Right renal pelvis (tissue), 4 donors: ENCODE results near the gene ZNF787. TPM values are rescaled to one million over a fixed set of nuclear protein-coding genes. Genes with fewer than 3 reads are reported as not detected.

Experiments used
- DNase-seq, 4 donors: peaks; one replicate each; pipeline ENCODE4 v3.0.0-alpha.2; 2013; ENCODE audit warnings: low read depth in 4 of 4, low spot score in 3 of 4, missing footprints in 1 of 4
- polyA plus RNA-seq, 4 donors: library from polyadenylated mRNA; unstranded; fragments of 120-200 nt; gene quantifications; one replicate each; pipeline ENCODE4 v1.2.1, GENCODE V29; 2013; ENCODE audit not compliant: insufficient read length in 4 of 4

Gene ZNF787
- polyA plus RNA-seq, 4 donors = 14.0 to 26.2 (median 15.3) TPM

- no peak for DNase-seq
These were observed 29.1 kb downstream of the ZNF787 start for GRCh38 chr19:56091751-56092546.

GRCh38 chr19:56091066-56091490, 30.0 kb downstream of the ZNF787 start:
- no peak for DNase-seq

DNA sequence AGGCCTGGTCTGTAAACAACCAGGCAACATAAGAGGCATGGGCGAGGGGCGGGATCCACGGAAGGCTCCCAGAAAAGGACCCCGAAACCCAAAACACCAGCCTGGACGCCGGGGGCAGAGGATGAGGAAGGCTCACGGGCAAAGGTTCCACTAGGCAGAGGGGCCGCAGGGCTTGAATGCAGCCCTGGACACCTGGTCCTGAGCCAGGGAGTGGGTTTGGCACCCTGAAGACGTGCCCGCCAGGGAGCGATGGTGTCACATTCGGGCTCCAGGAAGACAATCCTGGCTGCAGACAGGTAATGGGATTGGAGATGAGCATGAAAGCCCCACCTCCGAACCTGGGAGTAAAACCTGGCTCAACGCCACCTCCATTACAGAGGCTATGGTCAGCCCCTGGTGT, 31.8 kb downstream of the ZNF787 start:
- no peak for DNase-seq

DNA sequence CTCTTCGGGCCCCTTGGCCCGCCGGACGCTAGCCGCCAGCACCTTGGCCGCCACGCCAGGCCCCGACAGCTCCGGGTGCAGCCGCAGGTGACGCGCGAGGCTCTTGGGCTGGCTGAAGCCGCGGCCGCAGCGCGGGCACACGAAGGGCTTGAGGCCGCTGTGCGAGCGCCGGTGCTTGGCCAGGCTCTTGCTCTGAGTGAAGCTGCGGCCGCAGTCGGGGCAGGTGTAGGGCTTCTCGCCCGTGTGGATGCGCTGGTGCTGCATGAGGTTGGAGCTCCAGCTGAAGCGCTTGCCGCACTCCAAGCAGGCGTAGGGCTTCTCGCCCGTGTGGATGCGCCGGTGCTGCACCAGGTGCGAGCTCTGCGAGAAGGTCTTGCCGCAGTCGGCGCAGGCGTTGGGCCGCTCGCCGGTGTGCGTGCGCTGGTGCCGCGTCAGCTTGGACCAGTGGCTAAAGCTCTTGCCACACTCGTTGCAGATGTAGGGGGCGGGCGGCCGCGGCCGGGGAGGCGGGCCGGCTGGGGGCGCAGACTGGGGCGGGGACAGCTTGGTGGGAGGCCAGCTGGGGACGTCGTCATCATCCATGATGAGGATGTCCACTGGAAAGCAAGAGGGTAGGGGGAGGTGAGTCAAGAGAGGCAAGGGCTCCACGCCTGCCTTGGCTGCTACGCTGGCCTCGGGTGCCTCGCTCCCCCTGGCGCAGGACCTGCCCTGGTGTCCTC, 32.4 kb downstream of the ZNF787 start:
- DNase-seq = no peak

DNA sequence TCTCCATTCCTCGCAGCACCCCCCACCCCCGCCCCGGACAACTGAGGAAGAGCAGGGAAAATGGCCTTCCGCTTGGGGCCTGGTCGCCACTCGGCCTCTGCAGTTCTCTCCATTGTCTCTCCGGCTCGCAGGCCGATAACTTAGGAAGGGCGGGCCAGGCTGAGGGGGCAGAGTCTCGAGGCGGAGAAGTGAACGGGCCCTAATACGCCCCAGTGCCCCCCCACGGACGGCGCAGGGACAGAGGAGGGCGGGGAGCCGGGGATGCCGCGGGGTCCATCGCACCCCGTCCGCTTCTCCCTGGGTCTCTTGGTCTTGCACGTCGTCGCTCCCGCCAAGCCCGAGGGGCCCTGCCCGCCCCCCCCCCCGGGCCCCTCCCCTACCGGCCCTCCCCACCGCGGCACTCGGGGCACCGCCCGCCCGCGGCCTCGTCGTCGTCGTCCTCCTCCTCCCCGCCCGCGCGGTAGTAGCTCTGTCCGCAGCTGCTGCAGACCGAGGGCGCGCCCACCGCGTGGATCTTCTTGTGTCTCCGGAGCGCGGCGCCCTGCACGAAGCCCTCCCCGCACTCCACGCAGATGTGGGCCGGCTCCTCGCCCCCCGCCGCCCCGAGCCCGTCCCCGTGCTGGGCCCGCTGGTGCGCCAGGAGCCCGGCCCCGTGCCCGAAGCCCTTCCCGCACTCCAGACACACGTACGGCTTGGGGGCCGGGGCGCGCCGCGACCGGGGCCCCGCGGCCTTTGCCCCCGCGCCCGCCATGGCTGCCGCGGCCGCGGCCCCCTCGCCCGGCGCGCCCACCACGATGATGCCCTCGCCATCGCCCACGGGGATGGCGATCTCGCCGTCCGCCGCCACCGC, 33.2 kb downstream of the ZNF787 start:
- no peak for DNase-seq

DNA sequence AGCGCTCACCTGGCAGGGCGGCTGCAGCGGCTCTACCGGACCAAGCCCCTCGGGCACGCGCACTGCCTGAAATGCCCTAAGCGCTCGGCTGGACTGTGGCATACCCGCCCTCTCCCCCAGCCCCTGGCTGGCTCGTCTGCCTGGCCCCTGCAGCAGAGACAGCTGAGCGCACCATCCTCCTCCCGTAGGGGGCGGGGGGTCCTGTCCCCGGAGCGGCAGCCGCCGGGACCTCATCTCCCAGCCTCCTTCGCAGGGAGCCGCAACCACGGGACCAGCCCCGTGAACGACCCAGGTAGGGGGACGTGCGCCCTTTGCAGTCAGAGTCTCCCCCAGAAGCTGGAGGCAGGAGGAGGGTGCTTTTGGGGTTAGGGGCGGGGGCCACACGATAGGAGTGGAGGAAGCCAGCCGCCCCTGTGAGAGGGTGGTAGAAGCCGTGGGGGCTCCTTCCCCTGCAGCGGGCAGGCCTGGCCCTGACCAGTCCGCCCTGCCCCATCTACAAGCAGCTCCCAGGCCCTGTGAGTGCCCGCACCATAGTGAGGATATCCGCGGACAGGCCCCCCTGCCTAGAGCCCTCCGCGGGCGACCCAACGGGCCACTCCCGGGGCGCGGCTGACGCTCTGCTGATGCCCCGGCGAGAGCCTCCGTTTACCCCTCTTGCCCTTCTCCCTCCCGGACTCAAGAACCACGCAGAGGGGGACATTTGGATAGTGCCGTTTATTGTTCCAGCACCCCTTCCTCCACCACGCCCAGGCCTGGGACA, 34.2 kb downstream of the ZNF787 start:
- no peak for DNase-seq

GRCh38 chr19:56085571-56086275, 35.4 kb downstream of the ZNF787 start:
- DNase-seq = no peak

DNA sequence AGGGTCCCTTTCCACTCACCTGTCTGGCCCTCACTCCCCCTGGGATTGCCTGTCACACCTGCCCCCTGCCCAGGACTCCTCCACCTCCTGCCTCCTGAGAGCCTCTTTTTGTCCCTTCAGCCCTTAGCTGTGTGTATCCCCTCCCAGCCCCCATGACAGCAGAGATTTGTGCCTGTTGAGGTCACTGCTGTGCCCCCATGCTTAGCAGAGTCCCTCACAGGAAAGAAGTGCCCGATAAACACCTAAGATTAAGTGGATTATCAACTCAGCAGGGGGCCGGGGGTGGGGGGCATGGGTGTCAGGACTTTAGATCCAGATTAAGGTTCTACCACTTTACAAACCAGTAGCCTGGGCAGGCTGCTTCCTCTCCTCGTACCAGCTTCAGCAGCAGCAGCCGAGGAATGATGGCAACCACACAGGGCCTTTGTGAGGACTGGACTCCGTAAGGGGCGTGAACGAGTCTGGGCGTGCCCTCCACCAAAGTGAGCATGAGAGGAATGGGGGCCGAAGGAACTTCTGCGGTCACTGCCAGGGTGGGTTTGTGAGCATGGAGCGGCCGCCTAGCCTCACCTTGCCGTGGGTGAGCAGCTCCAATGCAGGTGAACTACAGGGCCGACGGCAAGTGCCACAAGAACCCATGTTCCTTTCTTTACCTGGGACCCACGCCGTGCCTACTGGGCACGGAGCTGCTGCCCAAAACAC, 36.1 kb downstream of the ZNF787 start:
- no peak for DNase-seq

GRCh38 chr19:56083668-56084067, 37.4 kb downstream of the ZNF787 start:
- DNase-seq = no peak

- DNase-seq = peak; percentile 50 to 58 (median 53)
These were observed 40.3 kb downstream of the ZNF787 start for GRCh38 chr19:56080669-56081401.

DNA sequence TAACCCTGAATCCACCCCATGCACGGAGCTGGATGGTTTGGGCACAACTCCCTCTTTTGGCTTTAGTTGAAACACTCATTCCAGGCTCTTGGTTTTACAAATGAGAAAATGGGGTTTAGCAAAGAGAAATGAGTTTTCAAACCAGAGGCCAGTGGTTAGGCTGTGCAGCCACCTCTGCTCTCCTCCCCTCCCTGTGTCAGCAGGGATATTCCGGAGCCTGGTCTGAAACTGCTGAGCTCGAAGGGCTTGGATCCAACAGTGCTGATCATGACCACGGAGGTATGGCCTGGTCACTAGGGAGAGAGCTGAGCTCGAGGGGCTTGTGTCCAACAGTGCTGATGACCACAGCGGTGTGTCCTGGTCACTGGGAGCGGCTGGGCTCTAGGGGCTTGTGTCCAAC, 41.5 kb downstream of the ZNF787 start:
- no peak for DNase-seq

GRCh38 chr19:56076498-56076897, 44.6 kb downstream of the ZNF787 start:
- DNase-seq = peak; percentile 22 to 42 (median 32)

- no peak for DNase-seq
These were observed 49.9 kb downstream of the ZNF787 start for GRCh38 chr19:56071151-56071550.

DNA sequence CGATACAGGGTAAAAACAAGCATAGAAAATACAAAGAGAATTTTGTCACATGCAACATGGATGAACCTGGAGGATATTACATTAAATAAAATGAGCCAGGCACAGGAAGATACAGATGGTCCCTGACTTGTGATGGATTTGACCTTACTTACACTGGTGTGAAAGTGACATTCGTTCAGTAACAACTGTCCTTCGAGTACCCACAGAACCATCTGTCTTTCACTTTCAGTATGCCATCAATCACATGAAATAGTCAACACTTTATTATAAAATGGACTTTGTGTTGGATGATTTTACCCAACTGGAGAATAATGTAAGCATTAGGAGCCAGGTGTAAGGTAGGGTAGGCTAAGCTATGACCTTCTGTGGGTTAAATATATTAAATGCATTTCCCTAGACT, 51.5 kb downstream of the ZNF787 start:
- no peak for DNase-seq

DNA sequence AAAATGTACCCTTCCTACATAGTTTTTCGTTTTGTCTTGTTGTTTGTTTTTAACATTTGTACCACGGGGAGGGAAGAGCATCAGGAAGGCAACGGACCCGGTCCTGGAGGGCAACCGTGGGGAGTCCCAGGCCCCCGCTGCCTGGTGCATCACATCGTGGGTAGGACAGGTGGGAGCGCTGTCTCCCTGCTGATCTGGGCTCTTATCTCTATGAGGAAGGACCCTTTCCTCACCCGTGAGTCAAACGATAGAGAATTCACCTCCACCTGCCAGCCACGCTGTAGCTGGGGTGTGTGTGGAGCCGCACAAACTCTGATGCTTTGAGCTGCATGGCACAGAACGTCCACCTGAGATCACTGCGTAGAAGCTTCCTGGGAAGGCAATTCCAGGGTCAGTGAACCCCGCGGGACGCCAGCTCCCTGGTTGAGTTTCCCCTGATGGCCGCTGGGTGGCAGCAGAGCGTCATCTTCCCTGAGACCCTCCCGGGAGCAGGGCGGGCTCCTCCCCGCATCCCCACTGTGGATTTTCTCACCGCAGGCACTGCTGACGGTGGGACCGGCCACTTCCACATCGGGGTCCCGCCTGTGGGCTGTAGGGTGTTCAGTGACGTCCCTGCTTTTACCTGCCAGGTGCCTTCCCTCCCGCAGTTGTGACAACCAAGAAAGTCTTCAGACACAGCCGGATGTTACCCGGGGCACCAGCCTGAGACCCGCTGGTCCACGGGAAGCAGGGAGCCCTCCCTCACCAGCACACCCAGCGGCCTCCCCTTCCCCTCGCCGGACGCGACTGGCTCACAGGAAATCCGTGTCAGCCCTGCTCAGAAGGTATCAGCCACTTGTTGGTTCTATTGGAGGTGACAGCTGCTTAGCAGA, 54.7 kb downstream of the ZNF787 start:
- DNase-seq = peak; percentile 38 to 60 (median 50)

- DNase-seq = no peak
These were observed 67.5 kb downstream of the ZNF787 start for GRCh38 chr19:56053596-56053995.
